Thymus (tissue), 11 donors: ENCODE results near the gene OPCML. TPM values are rescaled to one million over a fixed set of nuclear protein-coding genes. Genes with fewer than 3 reads are reported as not detected.

Experiments
- DNase-seq, 9 donors: peaks; one replicate each; pipeline ENCODE4 v3.0.0-alpha.2; 2013; ENCODE audit warnings: low spot score in 9 of 9, low read depth in 6 of 9, missing footprints in 1 of 9
- H3K27ac ChIP-seq, 2 donors: one replicate each; pipeline ENCODE4 v1.5.1; 2013; ENCODE audit warnings: control low read depth in 1 of 2, low read depth in 1 of 2, low read length in 1 of 2, mild to moderate bottlenecking in 1 of 2, moderate library complexity in 1 of 2
- H3K27me3 ChIP-seq, 2 donors: one replicate each; pipeline ENCODE4 v1.5.1; 2013; ENCODE audit warnings: low read length in 1 of 2; ENCODE audit not compliant: control insufficient read depth in 2 of 2, insufficient read depth in 1 of 2
- H3K36me3 ChIP-seq, 2 donors: one replicate each; pipeline ENCODE4 v1.5.1; 2013; ENCODE audit warnings: low read length in 1 of 2, mild to moderate bottlenecking in 1 of 2, moderate library complexity in 1 of 2; ENCODE audit not compliant: control insufficient read depth in 2 of 2, insufficient read depth in 2 of 2
- H3K4me1 ChIP-seq, 2 donors: one replicate each; pipeline ENCODE4 v1.5.1; 2013; ENCODE audit warnings: low read length in 2 of 2; ENCODE audit not compliant: control insufficient read depth in 2 of 2, insufficient read depth in 2 of 2
- H3K4me3 ChIP-seq, 2 donors: one replicate each; pipeline ENCODE4 v1.5.1; 2013; ENCODE audit warnings: low read length in 2 of 2, control low read depth in 1 of 2, mild to moderate bottlenecking in 1 of 2
- H3K9me3 ChIP-seq, 2 donors: one replicate each; pipeline ENCODE4 v1.5.1; 2013; ENCODE audit warnings: low read length in 1 of 2, mild to moderate bottlenecking in 1 of 2; ENCODE audit not compliant: control insufficient read depth in 2 of 2, insufficient read depth in 1 of 2
- WGBS: extraction: QIAGEN DNeasy Blood & Tissue Kit; methylation state at CpG from one replicate; pipeline ENCODE4 v1.1.7; 2013; 5-methylcytosine and 5-hydroxymethylcytosine counted together
- polyA plus RNA-seq: library from polyadenylated mRNA; stranded (reverse); fragments of 200-250 nt; gene quantifications from one replicate; pipeline ENCODE4 v1.2.3, GENCODE V29; 2013
- total RNA-seq: library from RNA; stranded (reverse); fragments of 120-200 nt; gene quantifications from one replicate; pipeline ENCODE4 v1.2.4, GENCODE V29; 2013
- donor health status: healthy.

OPCML gene
- total and polyA plus RNA-seq, 2 donors, result 0.07 to 0.09 TPM

- Histone ChIP-seq H3K27me3 (peaks cover 4 to 23% of the 10 kb centered on the region in 2 donors), H3K9me3 (no peaks in the 10 kb centered on the region), H3K4me1 (no peaks in the 10 kb centered on the region), H3K36me3 (no peaks in the 10 kb centered on the region), H3K4me3 (no peak overlapping the region), H3K27ac (no peak overlapping the region)
- no peak for DNase-seq
- WGBS, result 89% methylated on average over 7 of the region's 7 CpGs
Observed at GRCh38 chr11:133525976-133526375, 6.3 kb downstream of the OPCML start.

GRCh38 chr11:133524488-133524887 lies 7.8 kb downstream of the OPCML start:
- no peaks in the 10 kb centered on the region for H3K4me1 ChIP-seq
- H3K9me3 ChIP-seq, result no peaks in the 10 kb centered on the region
- H3K27ac ChIP-seq, result no peak overlapping the region
- peaks cover 0 to 12% of the 10 kb centered on the region in 2 donors for H3K27me3 ChIP-seq
- 95% methylated on average over 8 of the region's 8 CpGs for WGBS
- DNase-seq, result no peak
- H3K36me3 ChIP-seq, result no peaks in the 10 kb centered on the region
- no peak overlapping the region for H3K4me3 ChIP-seq

GRCh38 chr11:133522344-133522743 lies 10.0 kb downstream of the OPCML start:
- H3K27ac ChIP-seq, result no peak overlapping the region
- 94% methylated on average over 6 of the region's 6 CpGs for WGBS
- DNase-seq, result no peak
- H3K4me1 ChIP-seq, result no peaks in the 10 kb centered on the region
- no peaks in the 10 kb centered on the region for H3K27me3 ChIP-seq
- no peak overlapping the region for H3K4me3 ChIP-seq
- H3K9me3 ChIP-seq, result no peaks in the 10 kb centered on the region
- no peaks in the 10 kb centered on the region for H3K36me3 ChIP-seq

- Histone ChIP-seq H3K4me1 (no peaks in the 10 kb centered on the region), H3K4me3 (no peak overlapping the region), H3K36me3 (no peaks in the 10 kb centered on the region), H3K27me3 (no peaks in the 10 kb centered on the region), H3K9me3 (no peaks in the 10 kb centered on the region), H3K27ac (no peak overlapping the region)
- DNase-seq, result no peak
- WGBS, result 95% methylated on average over 2 of the region's 2 CpGs
Observed at GRCh38 chr11:133521502-133521901, 10.8 kb downstream of the OPCML start.

GRCh38 chr11:133520707-133521106 lies 11.6 kb downstream of the OPCML start:
- Histone ChIP-seq H3K27ac (no peak overlapping the region), H3K27me3 (no peaks in the 10 kb centered on the region), H3K36me3 (no peaks in the 10 kb centered on the region), H3K4me3 (no peak overlapping the region), H3K4me1 (no peaks in the 10 kb centered on the region), H3K9me3 (no peaks in the 10 kb centered on the region)
- DNase-seq, result no peak
- 82% methylated on average over 7 of the region's 7 CpGs for WGBS

- Histone ChIP-seq H3K4me1 (no peaks in the 10 kb centered on the region), H3K27ac (no peak overlapping the region), H3K27me3 (no peaks in the 10 kb centered on the region), H3K4me3 (no peak overlapping the region), H3K9me3 (no peaks in the 10 kb centered on the region), H3K36me3 (no peaks in the 10 kb centered on the region)
- no peak for DNase-seq
- 75% methylated on average over 3 of the region's 3 CpGs for WGBS
Observed at GRCh38 chr11:133519560-133519959, 12.7 kb downstream of the OPCML start.

- Histone ChIP-seq H3K4me3 (no peak overlapping the region), H3K9me3 (no peaks in the 10 kb centered on the region), H3K27me3 (no peaks in the 10 kb centered on the region), H3K27ac (no peak overlapping the region), H3K4me1 (no peaks in the 10 kb centered on the region), H3K36me3 (no peaks in the 10 kb centered on the region)
- WGBS, result 91% methylated on average over 7 of the region's 7 CpGs
- no peak for DNase-seq
Observed at GRCh38 chr11:133518702-133519264, 13.5 kb downstream of the OPCML start.

- H3K4me3 ChIP-seq, result no peak overlapping the region
- no peaks in the 10 kb centered on the region for H3K27me3 ChIP-seq
Observed at GRCh38 chr11:133516845-133517244, 15.5 kb downstream of the OPCML start.

GRCh38 chr11:133515107-133515506 lies 17.2 kb downstream of the OPCML start:
- Histone ChIP-seq H3K36me3 (no peaks in the 10 kb centered on the region), H3K4me1 (no peaks in the 10 kb centered on the region), H3K9me3 (no peaks in the 10 kb centered on the region), H3K27me3 (no peaks in the 10 kb centered on the region), H3K27ac (no peak overlapping the region), H3K4me3 (no peak overlapping the region)
- no peak for DNase-seq
- WGBS, result 25% methylated on average over 2 of the region's 2 CpGs

More at GRCh38 chr11:133516845-133517244, 15.5 kb downstream of the OPCML start:
- Histone ChIP-seq H3K36me3 (no peaks in the 10 kb centered on the region), H3K9me3 (no peaks in the 10 kb centered on the region), H3K4me1 (no peaks in the 10 kb centered on the region), H3K27ac (no peak overlapping the region)
- no peak for DNase-seq
- 94% methylated on average over 8 of the region's 8 CpGs for WGBS
